Hippocampal formation (tissue), 2 donors: ENCODE data around the gene ST7.

Source experiments
- DNase-seq, 2 donors: peaks; one replicate each; lab custom pipeline; 2025; lab: John Stamatoyannopoulos, UW

Gene ST7

GRCh38 chr7:117067340-117067739 lies 114.0 kb downstream of the ST7 start:
- no peak for DNase-seq

- peak in 1 of 2 donors; percentile 31 for DNase-seq
Observed at GRCh38 chr7:117068511-117069145, 115.3 kb downstream of the ST7 start.

- no peak for DNase-seq
Observed at GRCh38 chr7:117069379-117069778, 116.1 kb downstream of the ST7 start.

GRCh38 chr7:117071551-117071950 lies 118.2 kb downstream of the ST7 start:
- no peak for DNase-seq

- DNase-seq, result peak; percentile 41 to 65
Observed at GRCh38 chr7:117072620-117073118, 119.4 kb downstream of the ST7 start.

GRCh38 chr7:117074378-117074777 lies 121.1 kb downstream of the ST7 start:
- no peak for DNase-seq

- DNase-seq, result no peak
Observed at GRCh38 chr7:117075934-117076333, 122.6 kb downstream of the ST7 start.

GRCh38 chr7:117076426-117076943 lies 123.2 kb downstream of the ST7 start:
- DNase-seq, result no peak

GRCh38 chr7:117077658-117078057 lies 124.4 kb downstream of the ST7 start:
- DNase-seq, result no peak

- no peak for DNase-seq
Observed at GRCh38 chr7:117082647-117083046, 129.3 kb downstream of the ST7 start.

GRCh38 chr7:117083648-117084047 lies 130.3 kb downstream of the ST7 start:
- no peak for DNase-seq

- DNase-seq, result no peak
Observed at GRCh38 chr7:117084286-117084685, 131.0 kb downstream of the ST7 start.

- DNase-seq, result no peak
Observed at GRCh38 chr7:117085275-117085674, 132.0 kb downstream of the ST7 start.

GRCh38 chr7:117085769-117086463 lies 132.6 kb downstream of the ST7 start:
- DNase-seq, result no peak

GRCh38 chr7:117086788-117087187 lies 133.5 kb downstream of the ST7 start:
- no peak for DNase-seq

GRCh38 chr7:117087639-117088396 lies 134.5 kb downstream of the ST7 start:
- DNase-seq, result no peak

- DNase-seq, result no peak
Observed at GRCh38 chr7:117088623-117089194, 135.4 kb downstream of the ST7 start.

GRCh38 chr7:117090791-117091190 lies 137.5 kb downstream of the ST7 start:
- DNase-seq, result no peak

- no peak for DNase-seq
Observed at GRCh38 chr7:117091721-117092120, 138.4 kb downstream of the ST7 start.

GRCh38 chr7:117092785-117093184 lies 139.5 kb downstream of the ST7 start:
- no peak for DNase-seq

- no peak for DNase-seq
Observed at GRCh38 chr7:117094457-117094856, 141.2 kb downstream of the ST7 start.

GRCh38 chr7:117095055-117095454 lies 141.8 kb downstream of the ST7 start:
- DNase-seq, result no peak
